Mucosa of stomach (tissue), 1 donor: Measurements from ENCODE around the gene SEC23B.

Experiments used
- H3K27me3 ChIP-seq: one replicate; pipeline ENCODE4 v1.7.0; 2013; ENCODE audit warnings: mild to moderate bottlenecking, low read length; ENCODE audit not compliant: control insufficient read depth, insufficient read depth
- H3K36me3 ChIP-seq: one replicate; pipeline ENCODE4 v1.7.0; 2013; ENCODE audit warnings: low read length; ENCODE audit not compliant: control insufficient read depth, insufficient read depth
- H3K4me1 ChIP-seq: one replicate; pipeline ENCODE4 v1.7.0; 2013; ENCODE audit warnings: mild to moderate bottlenecking, low read length; ENCODE audit not compliant: control insufficient read depth, insufficient read depth
- H3K4me3 ChIP-seq: one replicate; pipeline ENCODE4 v1.7.0; 2013; ENCODE audit warnings: low read length
- H3K9ac ChIP-seq: one replicate; pipeline ENCODE4 v1.7.0; 2013; ENCODE audit warnings: mild to moderate bottlenecking, low read length, moderate library complexity
- H3K9me3 ChIP-seq: one replicate; pipeline ENCODE4 v1.7.0; 2013; ENCODE audit warnings: mild to moderate bottlenecking, low read length, moderate library complexity; ENCODE audit not compliant: control insufficient read depth
- donor health status: Pancreatic carcinoma.

Gene SEC23B

GRCh38 chr20:18529041-18529440 is 21.3 kb downstream of the SEC23B start:
- Histone ChIP-seq H3K4me3 (no peak overlapping the region), H3K9me3 (no peaks in the 10 kb centered on the region), H3K9ac (no peak overlapping the region), H3K4me1 (peaks cover 12% of the 10 kb centered on the region), H3K36me3 (peaks cover 13% of the 10 kb centered on the region), H3K27me3 (no peaks in the 10 kb centered on the region)

GRCh38 chr20:18532626-18533025 is 24.9 kb downstream of the SEC23B start:
- Histone ChIP-seq H3K9ac (no peak overlapping the region), H3K4me1 (peaks cover 20% of the 10 kb centered on the region), H3K9me3 (no peaks in the 10 kb centered on the region), H3K36me3 (peaks cover 8% of the 10 kb centered on the region), H3K27me3 (no peaks in the 10 kb centered on the region), H3K4me3 (no peak overlapping the region)

GRCh38 chr20:18533491-18533890 is 25.8 kb downstream of the SEC23B start:
- peaks cover 20% of the 10 kb centered on the region for H3K4me1 ChIP-seq
- H3K9me3 ChIP-seq = no peaks in the 10 kb centered on the region
- no peak overlapping the region for H3K4me3 ChIP-seq
- H3K9ac ChIP-seq = no peak overlapping the region
- no peaks in the 10 kb centered on the region for H3K27me3 ChIP-seq
- H3K36me3 ChIP-seq = peaks cover 8% of the 10 kb centered on the region

- Histone ChIP-seq H3K27me3 (no peaks in the 10 kb centered on the region), H3K4me3 (no peak overlapping the region), H3K4me1 (peaks cover 20% of the 10 kb centered on the region), H3K36me3 (peaks cover 8% of the 10 kb centered on the region), H3K9ac (no peak overlapping the region), H3K9me3 (no peaks in the 10 kb centered on the region)
These were observed 26.4 kb downstream of the SEC23B start for GRCh38 chr20:18533978-18534644.

GRCh38 chr20:18537651-18538050 is 29.9 kb downstream of the SEC23B start:
- Histone ChIP-seq H3K9me3 (no peaks in the 10 kb centered on the region), H3K9ac (no peak overlapping the region), H3K4me3 (no peak overlapping the region), H3K36me3 (peaks cover 11% of the 10 kb centered on the region), H3K4me1 (peaks cover 20% of the 10 kb centered on the region), H3K27me3 (no peaks in the 10 kb centered on the region)

- H3K9ac ChIP-seq = no peak overlapping the region
- H3K27me3 ChIP-seq = no peaks in the 10 kb centered on the region
- peaks cover 10% of the 10 kb centered on the region for H3K4me1 ChIP-seq
- H3K4me3 ChIP-seq = no peak overlapping the region
- no peaks in the 10 kb centered on the region for H3K9me3 ChIP-seq
- H3K36me3 ChIP-seq = peaks cover 8% of the 10 kb centered on the region
These were observed 34.0 kb downstream of the SEC23B start for GRCh38 chr20:18541741-18542140.

GRCh38 chr20:18543216-18543615 is 35.5 kb downstream of the SEC23B start:
- no peaks in the 10 kb centered on the region for H3K9me3 ChIP-seq
- H3K9ac ChIP-seq = peak overlapping the region; percentile 19
- no peak overlapping the region for H3K4me3 ChIP-seq
- H3K36me3 ChIP-seq = peaks cover 8% of the 10 kb centered on the region
- no peaks in the 10 kb centered on the region for H3K27me3 ChIP-seq
- peaks cover 10% of the 10 kb centered on the region for H3K4me1 ChIP-seq

- H3K4me3 ChIP-seq = no peak overlapping the region
- H3K9ac ChIP-seq = peak overlapping the region; percentile 19
- no peaks in the 10 kb centered on the region for H3K27me3 ChIP-seq
- peaks cover 10% of the 10 kb centered on the region for H3K4me1 ChIP-seq
- H3K36me3 ChIP-seq = peaks cover 8% of the 10 kb centered on the region
- H3K9me3 ChIP-seq = no peaks in the 10 kb centered on the region
These were observed 36.2 kb downstream of the SEC23B start for GRCh38 chr20:18543932-18544331.

GRCh38 chr20:18545566-18545965 is 37.8 kb downstream of the SEC23B start:
- H3K27me3 ChIP-seq = no peaks in the 10 kb centered on the region
- no peak overlapping the region for H3K9ac ChIP-seq
- H3K4me3 ChIP-seq = no peak overlapping the region
- H3K9me3 ChIP-seq = no peaks in the 10 kb centered on the region
- peaks cover 10% of the 10 kb centered on the region for H3K4me1 ChIP-seq
- H3K36me3 ChIP-seq = peaks cover 8% of the 10 kb centered on the region

- Histone ChIP-seq H3K4me1 (peaks cover 9% of the 10 kb centered on the region), H3K9ac (no peak overlapping the region), H3K27me3 (no peaks in the 10 kb centered on the region), H3K36me3 (peaks cover 4% of the 10 kb centered on the region), H3K9me3 (no peaks in the 10 kb centered on the region), H3K4me3 (no peak overlapping the region)
These were observed 40.7 kb downstream of the SEC23B start for GRCh38 chr20:18548465-18548864.

GRCh38 chr20:18553746-18554145 is 46.0 kb downstream of the SEC23B start:
- Histone ChIP-seq H3K4me1 (no peaks in the 10 kb centered on the region), H3K36me3 (no peaks in the 10 kb centered on the region), H3K4me3 (no peak overlapping the region), H3K9ac (no peak overlapping the region), H3K27me3 (no peaks in the 10 kb centered on the region), H3K9me3 (no peaks in the 10 kb centered on the region)

GRCh38 chr20:18566892-18567738 is 59.4 kb downstream of the SEC23B start, which contains the start of gene SMIM26:
Gene SMIM26, plus strand, starts transcription at chr20:18567432. Its CDS starts 47 bp downstream, at chr20:18567479.
- Histone ChIP-seq H3K4me3 (peak within 1 kb of the TSS; percentile 66), H3K9me3 (no peaks in the 10 kb centered on the region), H3K27me3 (no peaks in the 10 kb centered on the region), H3K9ac (peak within 1 kb of the TSS; percentile 74), H3K4me1 (no peaks in the 10 kb centered on the region), H3K36me3 (no peaks in the 10 kb centered on the region)
